ENCODE data around the gene MRPS27.

The MRPS27 gene

DNA sequence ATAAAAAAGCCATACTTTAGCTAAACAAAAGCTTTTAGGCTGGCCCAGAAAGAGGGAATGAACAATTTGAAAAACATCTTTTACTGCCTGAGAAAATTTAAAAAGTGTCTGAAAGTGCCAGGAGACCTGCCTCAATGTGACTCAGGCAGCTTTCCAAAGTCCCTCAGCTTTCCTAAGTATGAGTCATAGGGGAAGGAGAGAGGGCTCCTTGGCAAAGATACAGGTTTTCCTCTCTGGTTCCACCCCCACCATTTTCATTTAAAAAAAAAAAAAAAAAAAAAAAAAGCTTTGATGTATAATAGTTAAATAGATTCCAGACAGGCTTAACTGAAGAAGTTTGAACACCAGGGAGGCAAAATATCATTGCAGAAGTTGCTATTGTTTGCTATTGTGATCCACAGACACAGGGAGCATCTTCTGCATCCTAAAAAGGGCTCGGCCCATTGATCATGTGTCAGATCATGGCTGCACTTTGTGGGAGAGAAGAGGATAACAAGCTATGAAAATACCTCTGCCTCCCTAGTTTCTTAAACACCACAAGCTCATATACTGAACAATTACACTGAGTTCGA, 71.5 kb downstream of the MRPS27 start:
- Histone ChIP-seq H3K27me3 (replicated peaks; ENCODE audit: control insufficient read depth, insufficient read depth, low read length, poor library complexity, severe bottlenecking) (no peaks in the 10 kb centered on the region), H3K4me3 (ENCODE audit: insufficient read depth, low read depth, low read length, poor library complexity, severe bottlenecking) (no peak overlapping the region), H3K9me3 (ENCODE audit: control insufficient read depth, low read length) (no peaks in the 10 kb centered on the region), H3K27ac (ENCODE audit: insufficient read depth, low read length, poor library complexity, severe bottlenecking) (no peak overlapping the region), H3K36me3 (ENCODE audit: control insufficient read depth, insufficient read depth, low read length) (peaks cover 5% of the 10 kb centered on the region), H3K4me1 (ENCODE audit: control insufficient read depth, insufficient read depth, low read length, poor library complexity, severe bottlenecking) (no peaks in the 10 kb centered on the region)
- DNase-seq = no peak

- H3K36me3 ChIP-seq (ENCODE audit: control insufficient read depth, insufficient read depth, low read length) = no peaks in the 10 kb centered on the region
- no peaks in the 10 kb centered on the region for H3K27me3 ChIP-seq (replicated peaks; ENCODE audit: control insufficient read depth, insufficient read depth, low read length, poor library complexity, severe bottlenecking)
- H3K4me1 ChIP-seq (ENCODE audit: control insufficient read depth, insufficient read depth, low read length, poor library complexity, severe bottlenecking) = no peaks in the 10 kb centered on the region
- no peaks in the 10 kb centered on the region for H3K9me3 ChIP-seq (ENCODE audit: control insufficient read depth, low read length)
- no peak overlapping the region for H3K27ac ChIP-seq (ENCODE audit: insufficient read depth, low read length, poor library complexity, severe bottlenecking)
- no peak for DNase-seq
- no peak overlapping the region for H3K4me3 ChIP-seq (ENCODE audit: insufficient read depth, low read depth, low read length, poor library complexity, severe bottlenecking)
Observed at GRCh38 chr5:72246954-72247442, 73.0 kb downstream of the MRPS27 start.

- H3K36me3 ChIP-seq (ENCODE audit: control insufficient read depth, insufficient read depth, low read length) = no peaks in the 10 kb centered on the region
- no peaks in the 10 kb centered on the region for H3K9me3 ChIP-seq (ENCODE audit: control insufficient read depth, low read length)
- no peak overlapping the region for H3K27ac ChIP-seq (ENCODE audit: insufficient read depth, low read length, poor library complexity, severe bottlenecking)
- H3K4me1 ChIP-seq (ENCODE audit: control insufficient read depth, insufficient read depth, low read length, poor library complexity, severe bottlenecking) = no peaks in the 10 kb centered on the region
- no peak for DNase-seq
- no peaks in the 10 kb centered on the region for H3K27me3 ChIP-seq (replicated peaks; ENCODE audit: control insufficient read depth, insufficient read depth, low read length, poor library complexity, severe bottlenecking)
- H3K4me3 ChIP-seq (ENCODE audit: insufficient read depth, low read depth, low read length, poor library complexity, severe bottlenecking) = no peak overlapping the region
Observed at GRCh38 chr5:72245951-72246532, 74.0 kb downstream of the MRPS27 start.

- H3K27me3 ChIP-seq (replicated peaks; ENCODE audit: control insufficient read depth, insufficient read depth, low read length, poor library complexity, severe bottlenecking) = no peaks in the 10 kb centered on the region
- no peaks in the 10 kb centered on the region for H3K4me1 ChIP-seq (ENCODE audit: control insufficient read depth, insufficient read depth, low read length, poor library complexity, severe bottlenecking)
- H3K9me3 ChIP-seq (ENCODE audit: control insufficient read depth, low read length) = no peaks in the 10 kb centered on the region
- no peak overlapping the region for H3K27ac ChIP-seq (ENCODE audit: insufficient read depth, low read length, poor library complexity, severe bottlenecking)
- no peaks in the 10 kb centered on the region for H3K36me3 ChIP-seq (ENCODE audit: control insufficient read depth, insufficient read depth, low read length)
- H3K4me3 ChIP-seq (ENCODE audit: insufficient read depth, low read depth, low read length, poor library complexity, severe bottlenecking) = no peak overlapping the region
- no peak for DNase-seq
Observed at GRCh38 chr5:72245546-72245945, 74.5 kb downstream of the MRPS27 start.

DNA sequence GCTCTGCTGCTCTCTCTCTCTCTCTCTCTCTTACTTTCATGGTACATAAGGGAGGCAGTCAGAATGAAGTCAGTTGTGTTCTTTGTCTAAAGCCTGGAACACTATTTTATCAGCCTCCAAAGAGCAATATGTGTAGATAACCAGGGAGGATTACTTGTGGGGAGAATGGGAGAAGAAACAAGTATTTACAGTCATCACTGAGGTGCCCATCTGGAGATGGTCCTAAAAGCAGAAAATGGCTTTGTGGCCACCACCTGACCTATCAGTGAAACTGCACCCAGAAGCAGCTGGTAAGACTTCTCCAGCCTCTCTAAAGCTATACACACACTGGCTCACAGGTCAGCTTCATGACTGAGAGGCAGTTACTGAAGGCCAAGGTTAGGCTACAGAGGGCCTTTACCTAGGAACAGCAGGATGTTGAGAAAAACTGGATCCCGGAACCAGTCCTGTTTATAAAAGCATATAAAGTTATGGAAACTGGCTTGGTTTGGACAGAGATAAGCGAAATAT, 75.1 kb downstream of the MRPS27 start:
- DNase-seq = no peak
- Histone ChIP-seq H3K9me3 (ENCODE audit: control insufficient read depth, low read length) (no peaks in the 10 kb centered on the region), H3K4me1 (ENCODE audit: control insufficient read depth, insufficient read depth, low read length, poor library complexity, severe bottlenecking) (no peaks in the 10 kb centered on the region)

DNA sequence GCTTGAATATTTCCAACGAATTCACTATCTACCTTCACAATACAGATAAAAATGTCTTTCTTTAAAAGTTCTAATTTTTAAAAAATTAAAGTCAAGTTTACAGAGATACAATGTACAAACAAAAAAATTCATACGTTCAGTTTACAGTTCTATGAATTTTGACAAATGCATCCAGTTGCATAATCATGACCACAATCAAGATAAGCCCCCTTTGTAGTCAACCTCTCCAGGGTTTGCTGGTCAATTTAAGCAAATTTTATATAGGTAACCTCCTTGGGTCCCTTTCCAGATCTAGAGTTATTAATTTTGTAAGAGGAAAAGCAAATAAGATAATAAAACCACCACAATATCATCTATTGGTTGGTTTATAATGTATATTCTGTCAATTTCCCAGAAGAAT, 76.3 kb downstream of the MRPS27 start:
- Histone ChIP-seq H3K27ac (ENCODE audit: insufficient read depth, low read length, poor library complexity, severe bottlenecking) (no peak overlapping the region), H3K9me3 (ENCODE audit: control insufficient read depth, low read length) (no peaks in the 10 kb centered on the region), H3K4me1 (ENCODE audit: control insufficient read depth, insufficient read depth, low read length, poor library complexity, severe bottlenecking) (no peaks in the 10 kb centered on the region), H3K36me3 (ENCODE audit: control insufficient read depth, insufficient read depth, low read length) (no peaks in the 10 kb centered on the region), H3K27me3 (replicated peaks; ENCODE audit: control insufficient read depth, insufficient read depth, low read length, poor library complexity, severe bottlenecking) (no peaks in the 10 kb centered on the region), H3K4me3 (ENCODE audit: insufficient read depth, low read depth, low read length, poor library complexity, severe bottlenecking) (no peak overlapping the region)
- DNase-seq = no peak

More for the DNA sequence above, 75.1 kb downstream of the MRPS27 start:
- Histone ChIP-seq H3K4me3 (ENCODE audit: insufficient read depth, low read depth, low read length, poor library complexity, severe bottlenecking) (no peak overlapping the region), H3K36me3 (ENCODE audit: control insufficient read depth, insufficient read depth, low read length) (no peaks in the 10 kb centered on the region), H3K27me3 (replicated peaks; ENCODE audit: control insufficient read depth, insufficient read depth, low read length, poor library complexity, severe bottlenecking) (no peaks in the 10 kb centered on the region), H3K27ac (ENCODE audit: insufficient read depth, low read length, poor library complexity, severe bottlenecking) (no peak overlapping the region)

- no peak overlapping the region for H3K4me3 ChIP-seq (ENCODE audit: insufficient read depth, low read depth, low read length, poor library complexity, severe bottlenecking)
- no peaks in the 10 kb centered on the region for H3K9me3 ChIP-seq (ENCODE audit: control insufficient read depth, low read length)
- no peak for DNase-seq
- H3K27me3 ChIP-seq (replicated peaks; ENCODE audit: control insufficient read depth, insufficient read depth, low read length, poor library complexity, severe bottlenecking) = no peaks in the 10 kb centered on the region
- H3K4me1 ChIP-seq (ENCODE audit: control insufficient read depth, insufficient read depth, low read length, poor library complexity, severe bottlenecking) = no peaks in the 10 kb centered on the region
- H3K36me3 ChIP-seq (ENCODE audit: control insufficient read depth, insufficient read depth, low read length) = peaks cover under 1% of the 10 kb centered on the region
- H3K27ac ChIP-seq (ENCODE audit: insufficient read depth, low read length, poor library complexity, severe bottlenecking) = no peak overlapping the region
Observed at GRCh38 chr5:72242796-72243475, 77.1 kb downstream of the MRPS27 start.

DNA sequence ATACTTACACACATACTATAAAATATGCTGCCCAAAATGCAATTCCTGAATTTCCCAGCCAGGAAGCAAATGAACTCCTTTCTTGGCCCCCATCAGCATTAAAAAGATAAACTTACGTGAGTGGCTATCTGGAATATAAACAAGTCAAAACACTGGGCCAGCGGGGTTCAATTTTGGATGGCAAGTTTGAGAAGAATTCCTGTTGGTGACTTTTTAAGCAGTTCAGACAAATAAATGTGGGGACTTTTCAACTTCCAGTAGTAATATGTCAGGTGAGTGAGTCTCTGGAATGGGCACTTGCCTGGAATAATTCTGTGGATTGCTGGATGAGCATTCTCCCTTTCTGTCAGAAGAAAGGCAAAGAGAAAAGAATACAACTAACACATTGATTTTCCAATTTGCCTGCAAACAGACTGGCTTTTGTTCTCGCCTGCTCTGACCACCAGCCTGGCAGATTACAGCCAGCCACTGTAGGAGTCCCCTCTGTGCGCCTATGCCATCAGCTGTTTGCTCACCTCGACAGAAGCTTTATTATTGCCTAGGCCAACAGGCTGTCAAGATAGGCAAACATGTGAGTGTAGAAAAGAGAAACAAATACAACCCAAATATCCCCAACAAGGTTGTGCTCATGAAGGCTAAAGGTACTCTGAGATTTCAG, 78.6 kb downstream of the MRPS27 start:
- H3K27ac ChIP-seq (ENCODE audit: insufficient read depth, low read length, poor library complexity, severe bottlenecking) = no peak overlapping the region
- H3K9me3 ChIP-seq (ENCODE audit: control insufficient read depth, low read length) = no peaks in the 10 kb centered on the region
- H3K27me3 ChIP-seq (replicated peaks; ENCODE audit: control insufficient read depth, insufficient read depth, low read length, poor library complexity, severe bottlenecking) = no peaks in the 10 kb centered on the region
- no peaks in the 10 kb centered on the region for H3K4me1 ChIP-seq (ENCODE audit: control insufficient read depth, insufficient read depth, low read length, poor library complexity, severe bottlenecking)
- H3K36me3 ChIP-seq (ENCODE audit: control insufficient read depth, insufficient read depth, low read length) = peaks cover 11% of the 10 kb centered on the region
- DNase-seq = no peak
- no peak overlapping the region for H3K4me3 ChIP-seq (ENCODE audit: insufficient read depth, low read depth, low read length, poor library complexity, severe bottlenecking)

- DNase-seq = no peak
- Histone ChIP-seq H3K27ac (ENCODE audit: insufficient read depth, low read length, poor library complexity, severe bottlenecking) (no peak overlapping the region), H3K36me3 (ENCODE audit: control insufficient read depth, insufficient read depth, low read length) (peaks cover 11% of the 10 kb centered on the region), H3K4me1 (ENCODE audit: control insufficient read depth, insufficient read depth, low read length, poor library complexity, severe bottlenecking) (peaks cover 5% of the 10 kb centered on the region), H3K9me3 (ENCODE audit: control insufficient read depth, low read length) (no peaks in the 10 kb centered on the region), H3K27me3 (replicated peaks; ENCODE audit: control insufficient read depth, insufficient read depth, low read length, poor library complexity, severe bottlenecking) (no peaks in the 10 kb centered on the region), H3K4me3 (ENCODE audit: insufficient read depth, low read depth, low read length, poor library complexity, severe bottlenecking) (no peak overlapping the region)
Observed at GRCh38 chr5:72238712-72239445, 81.2 kb downstream of the MRPS27 start.
